Ureter (tissue), 1 donor: Measurements from ENCODE around the gene ANKRD31. TPM values are rescaled to one million over a fixed set of nuclear protein-coding genes. Genes with fewer than 3 reads are reported as not detected.
A peak's percentile ranks its signal among the peaks of the same experiment; 100 is the strongest.
"Not testable (repeated sequence)": the region's sequence is repeated elsewhere in the genome, so short reads cannot be mapped to it uniquely, and the experiment has no call there.

Source experiments
- DNase-seq: peaks from one replicate; pipeline ENCODE4 v3.0.0-alpha.2; 2020; ENCODE audit warnings: low spot score
- total RNA-seq: library from RNA; stranded (reverse); gene quantifications from one replicate; pipeline ENCODE4 v1.2.4, GENCODE V29; 2023
- donor health status: DM: yes; HTN: yes; CAD: no.

ANKRD31 gene
- 1.0 TPM for total RNA-seq

- DNase-seq = peak; percentile 89
Measured at GRCh38 chr5:75236322-75237316, at the start of gene ANKRD31. ANKRD31 (minus strand) TSS chr5:75236878; CDS start chr5:75236686, 192 bp downstream.

GRCh38 chr5:75286211-75286773 is 49.6 kb upstream of the ANKRD31 start:
- DNase-seq = no peak

GRCh38 chr5:75282581-75282980 is 45.9 kb upstream of the ANKRD31 start:
- no peak for DNase-seq

- no peak for DNase-seq
Measured at GRCh38 chr5:75281716-75282465, 45.2 kb upstream of the ANKRD31 start.

- no peak for DNase-seq
Measured at GRCh38 chr5:75279321-75279720, 42.6 kb upstream of the ANKRD31 start.

GRCh38 chr5:75277463-75277862 is 40.8 kb upstream of the ANKRD31 start:
- no peak for DNase-seq

- DNase-seq = no peak
Measured at GRCh38 chr5:75275756-75276155, 39.1 kb upstream of the ANKRD31 start.

GRCh38 chr5:75275147-75275546 is 38.5 kb upstream of the ANKRD31 start:
- DNase-seq = no peak

- no peak for DNase-seq
Measured at GRCh38 chr5:75274486-75274885, 37.8 kb upstream of the ANKRD31 start.

GRCh38 chr5:75270605-75271004 is 33.9 kb upstream of the ANKRD31 start:
- DNase-seq = not testable (repeated sequence)

GRCh38 chr5:75265731-75266130 is 29.1 kb upstream of the ANKRD31 start:
- DNase-seq = no peak

GRCh38 chr5:75262271-75262670 is 25.6 kb upstream of the ANKRD31 start:
- DNase-seq = no peak

- no peak for DNase-seq
Measured at GRCh38 chr5:75260708-75261107, 24.0 kb upstream of the ANKRD31 start.

GRCh38 chr5:75250452-75250851 is 13.8 kb upstream of the ANKRD31 start:
- DNase-seq = not testable (repeated sequence)

GRCh38 chr5:75245023-75245422 is 8.3 kb upstream of the ANKRD31 start:
- DNase-seq = no peak

GRCh38 chr5:75243510-75243909 is 6.8 kb upstream of the ANKRD31 start:
- no peak for DNase-seq

GRCh38 chr5:75243100-75243499 is 6.4 kb upstream of the ANKRD31 start:
- DNase-seq = no peak

GRCh38 chr5:75242067-75242466 is 5.4 kb upstream of the ANKRD31 start:
- no peak for DNase-seq

GRCh38 chr5:75239681-75240080 is 3.0 kb upstream of the ANKRD31 start:
- DNase-seq = no peak

- no peak for DNase-seq
Measured at GRCh38 chr5:75235711-75236110, 967 bp downstream of the ANKRD31 start.

- DNase-seq = no peak
Measured at GRCh38 chr5:75234251-75234650, 2.4 kb downstream of the ANKRD31 start.

GRCh38 chr5:75226916-75227315 is 9.8 kb downstream of the ANKRD31 start:
- DNase-seq = no peak
